Measurements from ENCODE around the gene PSMG3. TPM values are rescaled to one million over a fixed set of nuclear protein-coding genes. Genes with fewer than 3 reads are reported as not detected.

The PSMG3 gene
- total and polyA plus RNA-seq, 2 donors, result 12.1 to 34.6 TPM

DNA sequence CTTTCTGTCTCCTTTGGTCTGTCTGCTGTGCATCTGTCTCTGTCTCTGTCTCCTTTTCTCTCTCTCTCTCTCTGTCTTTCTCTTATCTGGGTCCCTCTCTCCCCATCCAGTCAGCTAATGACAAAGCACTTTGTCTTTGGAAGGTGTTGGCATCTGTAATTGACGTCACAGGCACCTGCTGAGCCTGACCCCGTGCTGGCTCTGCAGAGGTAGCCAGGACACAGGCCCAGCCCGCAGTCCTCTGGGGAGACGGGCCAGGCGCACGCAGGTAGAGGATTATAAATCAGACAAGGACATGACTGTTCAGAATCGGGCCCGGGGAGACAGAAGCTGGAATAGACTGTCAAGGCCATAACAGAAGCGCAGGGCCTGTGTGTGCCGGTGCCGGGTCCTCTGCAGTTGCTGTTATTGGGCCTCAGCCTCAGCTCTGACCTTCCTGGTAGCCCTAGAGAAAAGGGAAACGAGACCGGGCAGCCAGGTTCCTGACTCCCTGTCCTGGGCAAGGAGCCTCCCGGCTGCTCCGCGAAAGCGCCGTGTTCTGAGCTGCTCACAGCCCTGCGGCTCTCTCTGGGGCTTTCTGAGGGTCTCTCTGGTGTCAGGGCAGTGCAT is 10.7 kb upstream of the PSMG3 start:
- no peak overlapping the region for H3K4me3 ChIP-seq (ENCODE audit: low read depth, low read length)
- no peak overlapping the region for H3K27ac ChIP-seq (ENCODE audit: low read depth)
- no peaks in the 10 kb centered on the region for H3K36me3 ChIP-seq (ENCODE audit: insufficient read depth)
- WGBS, result 85% methylated on average over 19 of the region's 19 CpGs
- no peak for DNase-seq (ENCODE audit: extremely low spot score)
- no peaks in the 10 kb centered on the region for H3K4me1 ChIP-seq (ENCODE audit: insufficient read depth)

DNA sequence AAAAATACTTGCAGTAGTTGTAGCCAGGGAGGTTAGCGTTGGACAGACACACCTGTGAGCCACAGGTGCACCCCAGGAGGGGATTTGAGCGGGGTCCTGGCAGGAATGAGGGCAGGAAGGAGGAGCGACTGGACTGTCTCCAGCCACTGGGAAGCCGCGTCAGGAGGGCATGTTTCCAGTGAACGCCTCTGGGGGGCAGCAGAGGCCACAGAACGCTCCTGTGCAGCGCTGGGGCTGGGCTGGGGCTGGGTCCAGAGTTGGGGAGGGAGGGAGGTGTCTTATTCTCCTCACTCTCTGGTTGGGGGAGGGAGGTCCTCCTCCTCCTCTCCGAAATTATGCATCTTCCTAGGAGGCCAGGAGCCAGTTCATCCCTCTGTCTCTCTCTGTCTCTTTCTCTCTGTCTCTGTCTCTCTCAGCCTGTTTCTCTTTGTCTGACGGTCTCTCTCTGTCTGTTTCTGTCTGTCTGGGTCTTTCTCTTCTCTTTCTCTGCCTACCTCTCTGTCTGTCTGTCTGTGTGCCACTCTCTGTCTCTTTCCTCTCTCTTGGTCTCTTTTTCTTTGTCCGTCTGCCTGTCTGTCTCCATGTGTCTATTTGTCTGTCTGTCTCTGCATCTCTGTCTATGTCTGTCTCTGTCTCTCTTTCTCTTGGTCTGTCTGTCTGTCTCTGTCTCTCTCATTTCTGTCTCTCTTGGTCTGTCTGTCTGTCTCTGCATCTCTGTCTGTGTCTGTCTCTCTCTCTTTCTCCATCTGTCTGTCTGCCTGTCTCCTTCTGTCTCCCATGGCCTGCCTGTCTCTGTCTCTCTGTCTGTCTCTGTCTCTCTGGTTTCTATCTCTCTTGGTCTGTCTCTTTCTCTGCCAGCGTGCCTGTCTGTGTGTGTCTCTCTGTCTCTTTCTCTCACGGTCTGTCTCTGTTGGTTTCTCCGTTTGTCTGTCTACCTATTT is 9.9 kb upstream of the PSMG3 start:
- Histone ChIP-seq H3K36me3 (ENCODE audit: insufficient read depth) (no peaks in the 10 kb centered on the region), H3K27ac (ENCODE audit: low read depth) (no peak overlapping the region), H3K4me1 (ENCODE audit: insufficient read depth) (no peaks in the 10 kb centered on the region), H3K4me3 (ENCODE audit: low read depth, low read length) (no peak overlapping the region)
- WGBS, result 24% methylated on average over 14 of the region's 14 CpGs
- no peak for DNase-seq (ENCODE audit: extremely low spot score)

- Histone ChIP-seq H3K36me3 (ENCODE audit: insufficient read depth) (no peaks in the 10 kb centered on the region), H3K4me1 (ENCODE audit: insufficient read depth) (no peaks in the 10 kb centered on the region), H3K4me3 (ENCODE audit: low read depth, low read length) (no peak overlapping the region), H3K27ac (ENCODE audit: low read depth) (no peak overlapping the region)
- no peak for DNase-seq (ENCODE audit: extremely low spot score)
- WGBS, result 90% methylated on average over 6 of the region's 6 CpGs
These were observed 8.7 kb upstream of the PSMG3 start for GRCh38 chr7:1578513-1578912.

DNA sequence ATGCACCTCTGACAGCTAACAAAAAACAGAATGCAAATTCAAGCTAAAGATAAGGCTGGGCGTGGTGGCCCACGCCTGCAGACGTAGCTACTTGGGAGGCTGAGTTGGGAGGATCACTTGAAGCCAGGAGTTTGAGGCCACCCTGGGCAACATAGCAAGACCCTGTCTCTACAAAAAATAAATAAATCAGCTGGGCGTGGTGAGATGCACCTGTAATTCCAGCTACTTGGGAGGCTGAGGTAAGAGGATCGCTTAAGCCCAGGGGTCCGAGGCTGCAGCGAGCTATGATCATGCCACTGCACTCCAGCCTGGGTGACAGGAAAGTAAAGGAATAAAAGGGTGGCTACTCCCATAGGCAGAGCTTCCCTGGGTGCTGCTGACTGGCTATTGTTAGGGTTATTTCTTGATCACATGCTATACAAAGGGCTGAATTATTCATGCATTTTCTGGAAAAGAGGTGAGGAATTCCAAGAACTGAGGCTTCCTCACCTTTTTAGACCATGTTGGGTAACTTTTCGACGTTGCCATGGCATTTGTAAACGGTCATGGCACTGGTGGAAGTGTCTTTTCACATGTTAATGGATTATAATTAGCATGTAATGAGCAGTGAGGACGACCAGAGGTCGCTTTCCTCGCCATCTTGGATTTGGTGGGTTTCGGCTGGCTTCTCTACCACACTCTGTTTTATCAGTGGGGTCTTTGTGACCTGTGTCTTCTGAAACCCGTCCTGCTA is 6.9 kb upstream of the PSMG3 start:
- DNase-seq (ENCODE audit: extremely low spot score), result no peak
- no peak overlapping the region for H3K4me3 ChIP-seq (ENCODE audit: low read depth, low read length)
- 53% methylated on average over 15 of the region's 15 CpGs for WGBS
- H3K27ac ChIP-seq (ENCODE audit: low read depth), result no peak overlapping the region
- no peaks in the 10 kb centered on the region for H3K4me1 ChIP-seq (ENCODE audit: insufficient read depth)
- H3K36me3 ChIP-seq (ENCODE audit: insufficient read depth), result no peaks in the 10 kb centered on the region

- WGBS, result 87% methylated on average over 7 of the region's 7 CpGs
- Histone ChIP-seq H3K36me3 (ENCODE audit: insufficient read depth) (no peaks in the 10 kb centered on the region), H3K4me1 (ENCODE audit: insufficient read depth) (peaks cover 2% of the 10 kb centered on the region), H3K4me3 (ENCODE audit: low read depth, low read length) (no peak overlapping the region), H3K27ac (ENCODE audit: low read depth) (no peak overlapping the region)
- no peak for DNase-seq (ENCODE audit: extremely low spot score)
These were observed 6.0 kb upstream of the PSMG3 start for GRCh38 chr7:1575809-1576208.

DNA sequence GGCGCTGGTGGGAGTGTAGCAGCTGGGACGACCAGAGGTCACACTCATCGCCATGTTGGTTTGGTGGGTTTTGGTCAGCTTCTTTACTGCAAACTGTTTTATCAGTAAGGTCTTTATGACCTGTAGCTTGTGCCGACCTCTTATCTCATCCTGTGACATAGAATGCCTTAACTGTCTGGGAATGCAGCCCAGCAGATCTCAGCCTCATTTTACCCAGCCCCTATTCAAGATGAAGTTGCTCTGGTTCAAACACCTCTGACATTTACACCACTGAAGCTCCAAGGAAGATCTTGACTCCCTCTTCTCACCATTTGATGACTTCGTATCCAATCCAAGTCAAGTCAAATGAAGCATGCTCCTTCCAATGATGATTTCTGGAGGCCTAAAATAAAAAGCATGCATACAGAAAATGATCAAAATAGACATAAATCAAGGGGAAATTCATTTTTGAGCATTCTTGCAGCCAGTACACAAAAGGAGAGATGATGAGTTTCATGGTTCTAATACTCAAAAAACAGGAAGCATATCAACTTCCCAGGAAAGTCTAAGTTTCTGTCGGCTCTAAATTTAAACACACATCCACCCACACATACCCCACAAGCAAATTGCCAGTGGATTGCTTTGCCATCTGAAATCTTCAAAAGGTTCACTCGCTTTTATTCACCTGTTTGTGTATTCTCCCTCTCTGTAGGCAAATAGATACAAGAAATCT is 2.4 kb upstream of the PSMG3 start:
- H3K36me3 ChIP-seq (ENCODE audit: insufficient read depth), result no peaks in the 10 kb centered on the region
- H3K27ac ChIP-seq (ENCODE audit: low read depth), result no peak overlapping the region
- no peak overlapping the region for H3K4me3 ChIP-seq (ENCODE audit: low read depth, low read length)
- 81% methylated on average over 7 of the region's 7 CpGs for WGBS
- peaks cover 2% of the 10 kb centered on the region for H3K4me1 ChIP-seq (ENCODE audit: insufficient read depth)
- DNase-seq (ENCODE audit: extremely low spot score), result no peak

DNA sequence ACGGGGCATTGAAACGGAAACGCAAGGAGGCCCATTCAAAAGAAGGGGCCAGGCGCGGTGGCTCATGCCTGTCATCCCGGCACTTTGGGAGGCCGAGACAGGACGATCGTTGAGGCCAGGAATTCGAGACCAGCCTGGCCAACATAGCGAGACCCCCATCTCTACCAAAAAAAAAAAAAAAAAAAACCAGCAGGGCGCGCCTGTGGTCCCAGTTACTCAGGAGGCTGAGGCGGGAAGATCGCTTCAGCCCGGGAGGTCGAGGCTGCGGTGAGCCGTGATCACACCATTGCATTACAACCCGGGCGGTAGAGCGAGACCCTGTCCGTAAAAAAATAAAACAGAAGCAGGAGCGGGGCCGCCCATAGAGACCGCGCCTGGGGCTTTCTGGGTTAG is 396 bp downstream of the PSMG3 start:
- 24% methylated on average over 27 of the region's 27 CpGs for WGBS
- no peak for DNase-seq (ENCODE audit: extremely low spot score)

DNA sequence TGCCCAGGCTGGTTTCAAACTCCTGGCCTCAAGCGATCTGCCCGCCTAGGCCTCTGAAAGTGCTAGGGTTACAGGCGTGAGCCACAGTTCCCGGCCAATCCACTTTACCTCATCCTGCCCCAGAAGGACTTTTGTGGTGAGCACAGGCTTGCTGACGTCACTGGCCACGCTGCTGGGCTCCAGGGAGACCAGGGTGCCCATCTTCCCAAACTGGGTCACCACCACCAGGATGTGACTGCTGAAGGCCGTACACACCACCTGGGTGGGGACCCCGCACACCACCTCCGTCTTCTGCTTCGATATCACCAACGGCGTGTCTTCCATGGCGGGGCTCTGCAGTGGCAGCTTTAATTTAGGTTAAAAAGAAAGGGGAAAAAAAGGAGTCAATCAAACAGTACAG is 816 bp downstream of the PSMG3 start:
- DNase-seq (ENCODE audit: extremely low spot score), result no peak
- H3K4me3 ChIP-seq (ENCODE audit: low read depth, low read length), result no peak overlapping the region
- peak overlapping the region; percentile 42 for H3K27ac ChIP-seq (ENCODE audit: low read depth)
- H3K4me1 ChIP-seq (ENCODE audit: insufficient read depth), result peaks cover 2% of the 10 kb centered on the region
- 82% methylated on average over 13 of the region's 13 CpGs for WGBS
- no peaks in the 10 kb centered on the region for H3K36me3 ChIP-seq (ENCODE audit: insufficient read depth)

More for the DNA sequence above, 396 bp downstream of the PSMG3 start:
- Histone ChIP-seq H3K27ac (ENCODE audit: low read depth) (peak overlapping the region; percentile 53), H3K36me3 (ENCODE audit: insufficient read depth) (no peaks in the 10 kb centered on the region), H3K4me3 (ENCODE audit: low read depth, low read length) (peak overlapping the region; percentile 90), H3K4me1 (ENCODE audit: insufficient read depth) (peaks cover 2% of the 10 kb centered on the region)

GRCh38 chr7:1567896-1568510 is 1.8 kb downstream of the PSMG3 start:
- no peaks in the 10 kb centered on the region for H3K36me3 ChIP-seq (ENCODE audit: insufficient read depth)
- no peak overlapping the region for H3K4me3 ChIP-seq (ENCODE audit: low read depth, low read length)
- H3K4me1 ChIP-seq (ENCODE audit: insufficient read depth), result peaks cover 2% of the 10 kb centered on the region
- no peak overlapping the region for H3K27ac ChIP-seq (ENCODE audit: low read depth)
- WGBS, result 87% methylated on average over 17 of the region's 17 CpGs
- DNase-seq (ENCODE audit: extremely low spot score), result no peak

GRCh38 chr7:1567049-1567771 is 2.6 kb downstream of the PSMG3 start:
- no peak for DNase-seq (ENCODE audit: extremely low spot score)
- no peaks in the 10 kb centered on the region for H3K36me3 ChIP-seq (ENCODE audit: insufficient read depth)
- 76% methylated on average over 26 of the region's 26 CpGs for WGBS
- peaks cover 2% of the 10 kb centered on the region for H3K4me1 ChIP-seq (ENCODE audit: insufficient read depth)
- no peak overlapping the region for H3K4me3 ChIP-seq (ENCODE audit: low read depth, low read length)
- H3K27ac ChIP-seq (ENCODE audit: low read depth), result no peak overlapping the region

- Histone ChIP-seq H3K4me3 (ENCODE audit: low read depth, low read length) (no peak overlapping the region), H3K36me3 (ENCODE audit: insufficient read depth) (no peaks in the 10 kb centered on the region), H3K27ac (ENCODE audit: low read depth) (no peak overlapping the region), H3K4me1 (ENCODE audit: insufficient read depth) (peaks cover 2% of the 10 kb centered on the region)
- DNase-seq (ENCODE audit: extremely low spot score), result no peak
- WGBS, result 81% methylated on average over 13 of the region's 13 CpGs
These were observed 3.2 kb downstream of the PSMG3 start for GRCh38 chr7:1566687-1567048.

- H3K4me3 ChIP-seq (ENCODE audit: low read depth, low read length), result no peak overlapping the region
- DNase-seq (ENCODE audit: extremely low spot score), result no peak
- H3K4me1 ChIP-seq (ENCODE audit: insufficient read depth), result no peaks in the 10 kb centered on the region
- no peaks in the 10 kb centered on the region for H3K36me3 ChIP-seq (ENCODE audit: insufficient read depth)
- 69% methylated on average over 23 of the region's 23 CpGs for WGBS
- H3K27ac ChIP-seq (ENCODE audit: low read depth), result no peak overlapping the region
These were observed 5.2 kb downstream of the PSMG3 start for GRCh38 chr7:1564603-1565022.

Measured in urinary bladder (tissue), 4 donors.